HL-60/S4 treated with retinoic acid at 250 ng/mL for 4 days and 3 days (cell line): ENCODE data around the gene TSPAN5.
"Not testable (repeated sequence)": the region's sequence is repeated elsewhere in the genome, so short reads cannot be mapped to it uniquely, and the experiment has no call there.

Experiments
- in situ Hi-C: fragments of 300-500 bp; cut with MboI; formaldehyde crosslinking; loops from 2 replicates; pipeline ENCODE4 v1.7.0; 2022; ENCODE audit warnings: low sequenced_read_pairs

Gene TSPAN5

GRCh38 chr4:98470366-98470765 is 188.0 kb downstream of the TSPAN5 start:
- in situ Hi-C loops, result no loop called here

GRCh38 chr4:98469771-98470170 is 188.6 kb downstream of the TSPAN5 start:
- in situ Hi-C loops, result no loop called here

DNA sequence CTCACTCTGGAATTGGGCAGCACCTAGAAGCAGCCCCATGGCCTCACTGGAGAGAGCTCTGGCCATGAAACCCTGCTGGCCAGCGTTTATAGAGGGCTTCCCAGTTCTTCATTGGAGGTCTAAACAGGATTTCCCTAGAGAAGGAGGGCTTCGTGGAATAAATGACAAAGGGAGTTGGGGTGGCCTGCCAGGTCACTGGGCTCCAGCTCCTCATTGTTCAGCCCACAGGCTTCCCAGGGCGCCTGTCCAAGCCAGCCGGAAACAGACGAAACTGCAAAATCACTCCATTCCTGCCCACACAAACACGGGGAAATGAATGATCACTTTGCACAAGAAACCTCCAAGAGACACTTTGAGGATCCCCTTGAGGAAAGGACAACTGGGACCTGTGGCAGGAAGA is 189.7 kb downstream of the TSPAN5 start:
- in situ Hi-C loops, result no loop called here

- in situ Hi-C loops, result no loop called here
Observed at GRCh38 chr4:98467627-98468072, 190.8 kb downstream of the TSPAN5 start.

GRCh38 chr4:98466868-98467599 is 191.4 kb downstream of the TSPAN5 start:
- in situ Hi-C loops, result no loop called here

DNA sequence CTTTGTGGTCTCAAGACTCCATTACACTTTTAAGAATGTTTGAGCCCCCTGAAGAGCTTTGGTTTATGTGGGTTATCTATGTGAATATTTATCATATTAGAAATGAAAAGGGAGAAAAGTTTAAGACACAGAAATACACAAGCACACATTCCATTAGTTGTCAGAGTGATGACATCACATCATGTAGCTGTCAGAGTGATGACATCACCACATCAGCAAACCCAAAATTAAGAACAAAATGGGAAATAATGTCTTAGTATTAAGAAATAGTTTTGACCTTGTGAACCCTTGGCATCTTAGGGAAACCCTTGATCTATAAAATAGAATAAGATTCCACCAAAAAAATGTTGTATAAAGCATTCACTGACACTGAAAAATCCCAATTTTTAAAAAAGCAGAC is 195.9 kb downstream of the TSPAN5 start:
- in situ Hi-C loops, result no loop called here

DNA sequence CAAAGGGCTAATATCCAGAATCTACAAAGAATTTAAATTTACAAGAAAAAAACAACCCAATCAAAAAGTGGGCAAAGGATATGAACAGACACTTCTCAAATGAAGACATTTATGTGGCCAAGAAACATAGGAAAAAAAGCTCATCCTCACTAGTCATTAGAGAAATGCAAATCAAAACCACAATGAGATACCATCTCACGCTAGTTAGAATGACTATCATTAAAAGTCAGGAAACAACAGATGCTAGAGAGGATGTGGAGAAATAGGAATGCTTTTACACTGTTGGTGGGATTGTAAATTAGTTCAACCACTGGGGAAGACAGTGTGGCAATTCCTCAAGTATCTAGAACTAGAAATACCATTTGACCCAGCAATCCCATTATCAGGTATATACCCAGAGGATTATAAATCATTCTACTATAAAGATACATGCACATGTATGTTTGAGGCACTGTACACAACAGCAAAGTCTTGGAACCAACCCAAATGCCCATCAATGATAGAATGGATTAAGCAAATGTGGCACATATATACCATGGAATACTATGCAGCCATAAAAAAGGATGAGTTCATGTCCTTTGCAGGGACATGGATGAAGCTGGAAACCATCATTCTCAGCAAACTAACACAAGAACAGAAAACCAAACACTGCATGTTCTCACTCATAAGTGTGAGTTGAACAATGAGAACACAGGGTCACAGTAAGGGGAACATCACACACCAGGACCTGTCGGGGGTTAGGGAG is 197.1 kb downstream of the TSPAN5 start:
- in situ Hi-C loops, result not testable (repeated sequence)

DNA sequence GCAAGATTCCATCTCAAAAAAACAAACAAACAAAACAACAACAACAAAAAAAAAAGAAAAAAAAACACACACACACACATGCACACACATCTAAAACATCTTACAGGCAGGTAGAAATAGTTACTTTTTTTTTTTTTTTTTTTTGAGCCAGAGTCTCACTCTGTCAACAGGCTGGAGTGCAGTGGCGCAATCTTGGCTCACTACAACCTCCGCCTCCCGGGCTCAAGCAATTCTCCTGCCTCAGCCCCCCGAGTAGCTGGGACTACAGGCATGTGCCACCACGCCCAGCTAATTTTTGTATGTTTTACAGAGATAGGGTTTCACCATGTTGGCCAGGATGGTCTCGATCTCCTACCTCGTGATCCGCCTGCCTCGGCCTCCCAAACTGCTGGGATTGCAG is 201.0 kb downstream of the TSPAN5 start:
- in situ Hi-C loops, result not testable (repeated sequence)

DNA sequence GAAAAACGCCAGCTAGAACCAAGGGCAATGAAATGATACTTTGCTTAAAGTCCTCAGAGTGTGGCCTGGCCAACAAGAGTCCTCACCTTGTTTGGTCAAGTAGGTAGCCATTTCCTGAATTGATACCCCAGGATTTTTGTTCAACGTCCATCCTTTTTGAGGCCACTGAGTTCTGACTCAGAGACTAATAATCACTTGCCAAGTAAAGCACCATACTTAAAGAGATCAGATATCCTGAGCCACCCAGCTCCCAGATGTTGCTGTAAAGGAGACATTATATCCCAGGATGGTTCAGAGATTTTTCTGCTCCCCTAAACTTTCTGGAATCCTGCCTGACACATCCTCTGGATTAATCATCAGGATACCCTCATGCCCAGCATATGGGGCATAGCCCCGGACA is 206.3 kb downstream of the TSPAN5 start:
- in situ Hi-C loops, result no loop called here

- in situ Hi-C loops, result no loop called here
Observed at GRCh38 chr4:98448908-98449307, 209.5 kb downstream of the TSPAN5 start.

DNA sequence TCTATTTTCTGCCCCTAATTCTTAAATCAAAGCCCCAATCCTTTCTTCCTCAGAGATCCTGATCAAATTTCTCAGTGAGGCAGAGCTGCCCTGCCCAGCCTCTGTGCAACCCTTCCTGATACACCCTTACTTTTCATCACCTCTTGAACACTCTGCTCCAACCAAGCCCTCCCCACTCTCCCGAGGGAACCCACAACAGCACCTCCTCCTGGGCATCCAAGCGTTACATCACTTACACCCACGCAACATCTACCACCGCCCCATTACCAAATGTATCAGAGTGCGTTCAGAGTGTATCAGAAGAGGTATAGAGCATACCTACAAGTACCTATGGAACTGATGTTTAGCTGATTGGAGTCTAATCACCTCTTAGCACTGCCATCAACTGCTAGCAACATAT is 210.8 kb downstream of the TSPAN5 start:
- in situ Hi-C loops, result no loop called here

GRCh38 chr4:98446499-98447375 is 211.7 kb downstream of the TSPAN5 start:
- in situ Hi-C loops, result no loop called here

DNA sequence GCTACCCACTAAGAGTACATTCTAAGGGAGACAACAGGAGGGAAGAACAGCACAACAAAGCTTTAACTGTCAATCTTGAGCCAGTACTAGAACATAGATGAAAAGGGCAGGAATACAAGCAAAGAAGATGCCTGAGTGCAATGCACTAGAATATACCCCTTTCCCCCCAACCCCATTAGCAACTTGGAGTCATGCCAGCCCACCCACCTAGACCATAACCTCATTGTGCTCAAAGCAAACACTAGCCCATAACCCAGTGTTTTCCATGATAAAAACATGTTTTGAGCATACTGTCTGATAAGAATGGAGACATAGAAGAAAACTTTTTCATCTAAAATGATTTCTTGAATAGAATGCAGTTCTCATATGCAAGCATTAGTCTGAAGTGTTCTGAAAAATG is 214.0 kb downstream of the TSPAN5 start:
- in situ Hi-C loops, result no loop called here

DNA sequence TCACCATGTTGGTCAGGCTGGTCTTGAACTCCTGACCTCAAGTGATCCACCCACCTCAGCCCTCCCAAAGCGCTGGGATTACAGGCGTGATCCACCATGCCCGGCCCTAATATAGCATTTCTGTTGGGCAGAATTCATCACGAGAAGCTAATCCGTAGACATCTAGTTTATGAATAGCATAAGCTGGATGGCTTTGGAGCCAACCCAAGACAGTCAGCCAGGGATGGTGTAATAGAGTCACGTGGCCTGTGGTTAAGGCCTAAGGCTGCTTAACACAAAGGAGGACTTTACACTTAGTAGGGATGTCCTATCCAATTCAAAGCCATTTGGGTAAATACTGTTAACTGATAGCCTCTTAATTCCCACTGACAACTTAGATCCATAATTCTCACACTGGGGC is 223.6 kb downstream of the TSPAN5 start:
- in situ Hi-C loops, result no loop called here

DNA sequence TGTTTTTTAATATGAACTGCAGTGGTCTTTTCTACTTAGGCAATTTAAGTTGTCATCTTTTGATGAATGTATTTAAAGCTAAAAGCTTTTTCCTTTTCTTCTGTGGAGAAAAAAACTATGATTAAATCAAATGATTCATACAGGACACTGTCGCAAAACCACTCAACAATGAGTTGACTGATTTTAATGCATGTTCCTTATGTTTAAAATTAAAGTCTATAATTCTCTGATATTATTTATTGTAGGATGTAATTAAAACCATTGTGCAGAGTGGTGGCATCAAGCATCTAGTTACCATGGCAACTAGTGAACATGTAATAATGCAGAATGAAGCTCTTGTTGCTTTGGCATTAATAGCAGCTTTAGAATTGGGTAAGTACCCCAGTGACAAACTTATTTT is 224.7 kb downstream of the TSPAN5 start:
- in situ Hi-C loops, result no loop called here

GRCh38 chr4:98430708-98431403 is 227.6 kb downstream of the TSPAN5 start:
- in situ Hi-C loops, result no loop called here

DNA sequence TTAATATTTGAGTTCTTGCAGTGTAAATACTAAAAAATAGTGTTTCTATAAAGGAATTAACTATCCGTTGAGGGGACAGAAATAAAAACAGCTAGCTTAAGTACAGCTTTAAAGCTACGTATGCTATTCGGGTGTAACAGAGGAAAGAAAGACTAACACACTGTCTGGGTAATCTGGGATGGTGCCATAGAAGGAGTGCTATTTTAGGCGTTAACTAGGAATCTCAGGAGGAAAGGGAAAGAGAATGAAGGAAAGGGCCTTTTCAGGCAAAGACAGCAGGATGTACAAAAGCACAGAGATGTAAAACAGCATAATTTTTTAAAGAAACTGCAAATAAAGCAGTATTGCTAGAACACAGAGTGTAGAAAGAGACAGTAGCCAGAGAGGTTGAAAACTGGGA is 235.4 kb downstream of the TSPAN5 start:
- in situ Hi-C loops, result no loop called here

- in situ Hi-C loops, result no loop called here
Observed at GRCh38 chr4:98421111-98421510, 237.3 kb downstream of the TSPAN5 start.
